Right lobe of liver (tissue), 6 donors: ENCODE data around the gene ST7. TPM values are rescaled to one million over a fixed set of nuclear protein-coding genes. Genes with fewer than 3 reads are reported as not detected.
A peak's percentile ranks its signal among the peaks of the same experiment; 100 is the strongest.

ENCODE experiments used
- ATAC-seq, 4 donors: fragments of 200-7000 bp; cut with Tn5 transposase; one replicate each; pipeline ENCODE4 v1.9.1; 2020; ENCODE audit warnings: mild to moderate bottlenecking in 4 of 4, moderate library complexity in 4 of 4
- DNase-seq, 3 donors: peaks; one replicate each; pipeline ENCODE4 v3.0.0-alpha.2; 2020
- H3K27ac ChIP-seq, 3 donors: fragments of 200-600 bp; one replicate each; pipeline ENCODE4 v1.8.0; 2022
- H3K27me3 ChIP-seq, 2 donors: fragments of 200-600 bp; one replicate each; pipeline ENCODE4 v1.8.0; 2022
- H3K36me3 ChIP-seq, 4 donors: fragments of 200-600 bp; sonication (generic) in 1 of 4; one replicate each; pipeline versions ENCODE4 v1.5.1 to v1.8.0; 2017 to 2022; ENCODE audit warnings: control low read depth in 1 of 4
- H3K4me1 ChIP-seq, 4 donors: fragments of 200-600 bp; sonication (generic) in 1 of 4; one replicate each; pipeline versions ENCODE4 v1.5.1 to v1.8.0; 2017 to 2022; ENCODE audit warnings: control low read depth in 1 of 4
- H3K4me3 ChIP-seq, 3 donors: fragments of 200-600 bp; one replicate each; pipeline ENCODE4 v1.8.0; 2022
- H3K9me3 ChIP-seq, 4 donors: fragments of 200-600 bp; sonication (generic) in 1 of 4; one replicate each; pipeline versions ENCODE4 v1.5.1 to v1.8.0; 2017 to 2022; ENCODE audit warnings: control low read depth in 1 of 4
- CTCF ChIP-seq, 4 donors: fragments of 200-600 bp in 3 of 4; fragments of 450-650 bp in 1 of 4; IDR thresholded peaks; one replicate each; pipeline versions ENCODE4 v1.5.1 to v1.8.0; 2016 to 2022; ENCODE audit warnings: antibody characterized with exemption in 4 of 4, mild to moderate bottlenecking in 2 of 4
- POLR2A ChIP-seq: fragments of 450-650 bp; IDR thresholded peaks from one replicate; pipeline ENCODE4 v1.6.1; 2017; ENCODE audit warnings: antibody characterized with exemption, mild to moderate bottlenecking
- WGBS: methylation state at CpG from one replicate; pipeline ENCODE4 v1.1.6; 2018; ENCODE audit warnings: low coverage, low lambda C conversion rate; ENCODE audit not compliant: insufficient coverage; ENCODE audit errors: missing lambda C conversion rate; 5-methylcytosine and 5-hydroxymethylcytosine counted together
- intact Hi-C, 2 donors: fragments of 100-400 bp; cut with DNase I; formaldehyde crosslinking; loops; one replicate each; pipeline versions ENCODE4 v1.11.2 to v1.14.1; 2022
- total RNA-seq, 6 experiments: library from RNA; depleted of rRNA in 2 of 6; stranded (reverse); fragments of >200 nt in 2 of 6; fragmentation: NEBNext Ultra II Directional in 3 of 6; extraction: Animal tissue kit (Norgen Biotek cat#: 25700) in 3 of 6; gene quantifications; one replicate each; pipeline versions ENCODE4 v1.1.0 to v1.2.4, GENCODE V29; 2016 to 2023
- donor health status: DM: no; HTN: yes; CAD: no.
- donor health status: DM: no; HTN: no; CAD: no.
- donor health status: DM: no; HTN: no; CAD: no.
- donor health status: DM: no; HTN: yes; CAD: no.
- donor health status: DM: no; HTN: yes; CAD: no.

Gene ST7
- total RNA-seq, 6 experiments from 2014 or later, result 17.4 to 29.9 (median 22.4) TPM

- TF ChIP-seq CTCF (IDR thresholded peaks at IDR 0.05) (no peak), POLR2A (no peak)
- H3K4me3 ChIP-seq, result no peak overlapping the region
- 71% methylated on average over 4 of the region's 5 CpGs for WGBS
- peaks cover 0 to 5% (median 0%) of the 10 kb centered on the region in 4 donors for H3K36me3 ChIP-seq
- intact Hi-C loops, result no loop called here
- no peaks in the 10 kb centered on the region for H3K9me3 ChIP-seq
- ATAC-seq (no peak), DNase-seq (no peak)
- no peaks in the 10 kb centered on the region for H3K27me3 ChIP-seq
- H3K27ac ChIP-seq, result no peak overlapping the region
- no peaks in the 10 kb centered on the region for H3K4me1 ChIP-seq
Measured at GRCh38 chr7:117220836-117221235, 267.5 kb downstream of the ST7 start.

GRCh38 chr7:117225536-117225935, 272.2 kb downstream of the ST7 start:
- ATAC-seq (no peak), DNase-seq (no peak)
- Histone ChIP-seq H3K27ac (no peak overlapping the region), H3K9me3 (no peaks in the 10 kb centered on the region), H3K4me1 (no peaks in the 10 kb centered on the region), H3K36me3 (no peaks in the 10 kb centered on the region), H3K4me3 (no peak overlapping the region), H3K27me3 (no peaks in the 10 kb centered on the region)
- intact Hi-C loops, result no loop called here
- TF ChIP-seq CTCF (IDR thresholded peaks at IDR 0.05) (no peak), POLR2A (no peak)
- WGBS, result 87% methylated on average over 6 of the region's 6 CpGs

- DNase-seq, result no peak
- peak in 1 of 4 donors; percentile 36 for ATAC-seq
- 48% methylated on average over 4 of the region's 4 CpGs for WGBS
- no peaks in the 10 kb centered on the region for H3K9me3 ChIP-seq
- intact Hi-C loops, result no loop called here
- no peaks in the 10 kb centered on the region for H3K4me1 ChIP-seq
- no peak overlapping the region for H3K4me3 ChIP-seq
- TF ChIP-seq POLR2A (no peak), CTCF (IDR thresholded peaks at IDR 0.05) (no peak)
- no peaks in the 10 kb centered on the region for H3K36me3 ChIP-seq
- H3K27ac ChIP-seq, result no peak overlapping the region
- H3K27me3 ChIP-seq, result no peaks in the 10 kb centered on the region
Measured at GRCh38 chr7:117227091-117227490, 273.8 kb downstream of the ST7 start.

GRCh38 chr7:117229350-117229749, 276.0 kb downstream of the ST7 start:
- H3K36me3 ChIP-seq, result no peaks in the 10 kb centered on the region
- no peak overlapping the region for H3K4me3 ChIP-seq
- 74% methylated on average over 2 of the region's 3 CpGs for WGBS
- no peak overlapping the region for H3K27ac ChIP-seq
- H3K27me3 ChIP-seq, result no peaks in the 10 kb centered on the region
- DNase-seq, result no peak
- no peak for TF ChIP-seq CTCF (IDR thresholded peaks at IDR 0.05)
- no peak for TF ChIP-seq POLR2A
- H3K9me3 ChIP-seq, result no peaks in the 10 kb centered on the region
- ATAC-seq, result no peak
- intact Hi-C loops, result no loop called here
- no peaks in the 10 kb centered on the region for H3K4me1 ChIP-seq
